OCI-LY1 (cell line): Measurements from ENCODE around the gene CCDC110.

Source experiments
- EZH2 ChIP-seq: fragments of 200-600 bp; sonication (generic), shearing (Covaris generic); IDR thresholded peaks from 2 replicates; pipeline ENCODE4 v1.8.0; 2017; ENCODE audit warnings: borderline replicate concordance, mixed run types, mild to moderate bottlenecking, antibody characterized with exemption, low read length, moderate library complexity, mixed read lengths
- TF ChIP-seq, protein P1 (sequence below): fragments of 200-600 bp; sonication (generic), shearing (Covaris generic); IDR thresholded peaks from 2 replicates; pipeline ENCODE4 v1.5.1; 2017; ENCODE audit warnings: mild to moderate bottlenecking, antibody characterized with exemption, low read length, moderate library complexity, mixed read lengths

DNA sequence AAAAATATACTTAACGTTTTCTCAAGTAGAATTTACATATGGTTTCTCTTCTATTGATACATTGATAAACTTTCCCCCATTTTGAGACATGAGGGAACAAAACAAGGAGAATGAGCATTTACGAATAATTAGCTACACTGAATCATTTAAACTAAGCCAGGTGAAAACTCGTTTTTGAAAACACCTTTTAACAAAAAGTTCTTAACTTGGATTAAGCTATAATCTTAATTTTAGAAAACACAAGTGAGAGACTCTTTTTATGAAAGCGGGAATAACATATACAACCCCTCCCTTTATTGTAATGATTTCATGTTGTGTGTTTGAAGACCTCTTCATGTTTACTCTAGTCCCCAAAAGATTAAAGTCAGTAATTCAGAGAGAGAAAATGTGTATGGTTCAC is 43.7 kb upstream of the CCDC110 start:
- TF ChIP-seq, protein P1, sequence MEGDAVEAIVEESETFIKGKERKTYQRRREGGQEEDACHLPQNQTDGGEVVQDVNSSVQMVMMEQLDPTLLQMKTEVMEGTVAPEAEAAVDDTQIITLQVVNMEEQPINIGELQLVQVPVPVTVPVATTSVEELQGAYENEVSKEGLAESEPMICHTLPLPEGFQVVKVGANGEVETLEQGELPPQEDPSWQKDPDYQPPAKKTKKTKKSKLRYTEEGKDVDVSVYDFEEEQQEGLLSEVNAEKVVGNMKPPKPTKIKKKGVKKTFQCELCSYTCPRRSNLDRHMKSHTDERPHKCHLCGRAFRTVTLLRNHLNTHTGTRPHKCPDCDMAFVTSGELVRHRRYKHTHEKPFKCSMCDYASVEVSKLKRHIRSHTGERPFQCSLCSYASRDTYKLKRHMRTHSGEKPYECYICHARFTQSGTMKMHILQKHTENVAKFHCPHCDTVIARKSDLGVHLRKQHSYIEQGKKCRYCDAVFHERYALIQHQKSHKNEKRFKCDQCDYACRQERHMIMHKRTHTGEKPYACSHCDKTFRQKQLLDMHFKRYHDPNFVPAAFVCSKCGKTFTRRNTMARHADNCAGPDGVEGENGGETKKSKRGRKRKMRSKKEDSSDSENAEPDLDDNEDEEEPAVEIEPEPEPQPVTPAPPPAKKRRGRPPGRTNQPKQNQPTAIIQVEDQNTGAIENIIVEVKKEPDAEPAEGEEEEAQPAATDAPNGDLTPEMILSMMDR: no peak
- no peak for TF ChIP-seq EZH2
